WERI-Rb-1 (cell line): ENCODE measurements around the gene TRDMT1.

ENCODE experiments used
- DNase-seq: peaks from one replicate; pipeline ENCODE4 v3.0.0-alpha.2; 2020
- H3K27ac ChIP-seq: fragments of 250-450 bp; sonication (Bioruptor Pico); 2 replicates; pipeline ENCODE4 v1.5.1; 2020; ENCODE audit warnings: mild to moderate bottlenecking, moderate library complexity
- H3K27me3 ChIP-seq: fragments of 250-450 bp; sonication (Bioruptor Pico); 2 replicates; pipeline ENCODE4 v1.5.1; 2021; ENCODE audit warnings: mild to moderate bottlenecking, low read depth, moderate library complexity; ENCODE audit not compliant: insufficient read depth, severe bottlenecking
- H3K36me3 ChIP-seq: fragments of 250-450 bp; sonication (Bioruptor Pico); 2 replicates; pipeline ENCODE4 v1.5.1; 2020; ENCODE audit warnings: mild to moderate bottlenecking, moderate library complexity
- H3K4me3 ChIP-seq: 2 replicates; pipeline ENCODE4 v1.5.1; 2011; ENCODE audit warnings: low read depth, mild to moderate bottlenecking, control low read depth, low read length
- H3K9me3 ChIP-seq: fragments of 250-450 bp; sonication (Bioruptor Pico); 2 replicates; pipeline ENCODE4 v1.5.1; 2021; ENCODE audit warnings: mild to moderate bottlenecking, moderate library complexity; ENCODE audit not compliant: severe bottlenecking
- TF ChIP-seq, protein P1 (sequence below): IDR thresholded peaks from 2 replicates; pipeline ENCODE4 v1.5.1; 2011; ENCODE audit warnings: low read depth, mild to moderate bottlenecking, control low read depth, inconsistent platforms, low read length

TRDMT1 gene

GRCh38 chr10:17185873-17186272 is 15.6 kb downstream of the TRDMT1 start:
- H3K4me3 ChIP-seq, result no peak overlapping the region
- H3K27ac ChIP-seq, result no peak overlapping the region
- H3K36me3 ChIP-seq, result no peaks in the 10 kb centered on the region
- no peaks in the 10 kb centered on the region for H3K27me3 ChIP-seq
- TF ChIP-seq, protein P1, sequence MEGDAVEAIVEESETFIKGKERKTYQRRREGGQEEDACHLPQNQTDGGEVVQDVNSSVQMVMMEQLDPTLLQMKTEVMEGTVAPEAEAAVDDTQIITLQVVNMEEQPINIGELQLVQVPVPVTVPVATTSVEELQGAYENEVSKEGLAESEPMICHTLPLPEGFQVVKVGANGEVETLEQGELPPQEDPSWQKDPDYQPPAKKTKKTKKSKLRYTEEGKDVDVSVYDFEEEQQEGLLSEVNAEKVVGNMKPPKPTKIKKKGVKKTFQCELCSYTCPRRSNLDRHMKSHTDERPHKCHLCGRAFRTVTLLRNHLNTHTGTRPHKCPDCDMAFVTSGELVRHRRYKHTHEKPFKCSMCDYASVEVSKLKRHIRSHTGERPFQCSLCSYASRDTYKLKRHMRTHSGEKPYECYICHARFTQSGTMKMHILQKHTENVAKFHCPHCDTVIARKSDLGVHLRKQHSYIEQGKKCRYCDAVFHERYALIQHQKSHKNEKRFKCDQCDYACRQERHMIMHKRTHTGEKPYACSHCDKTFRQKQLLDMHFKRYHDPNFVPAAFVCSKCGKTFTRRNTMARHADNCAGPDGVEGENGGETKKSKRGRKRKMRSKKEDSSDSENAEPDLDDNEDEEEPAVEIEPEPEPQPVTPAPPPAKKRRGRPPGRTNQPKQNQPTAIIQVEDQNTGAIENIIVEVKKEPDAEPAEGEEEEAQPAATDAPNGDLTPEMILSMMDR, result no peak
- no peaks in the 10 kb centered on the region for H3K9me3 ChIP-seq
- DNase-seq, result no peak

- TF ChIP-seq, protein P1, result no peak
- Histone ChIP-seq H3K4me3 (no peak overlapping the region), H3K27ac (no peak overlapping the region), H3K9me3 (no peaks in the 10 kb centered on the region), H3K36me3 (no peaks in the 10 kb centered on the region), H3K27me3 (no peaks in the 10 kb centered on the region)
- no peak for DNase-seq
Measured at GRCh38 chr10:17183110-17183509, 18.4 kb downstream of the TRDMT1 start.

GRCh38 chr10:17181751-17182150 is 19.7 kb downstream of the TRDMT1 start:
- Histone ChIP-seq H3K9me3 (no peaks in the 10 kb centered on the region), H3K27ac (no peak overlapping the region), H3K27me3 (no peaks in the 10 kb centered on the region), H3K36me3 (no peaks in the 10 kb centered on the region), H3K4me3 (no peak overlapping the region)
- DNase-seq, result no peak
- TF ChIP-seq, protein P1, result no peak

- no peaks in the 10 kb centered on the region for H3K9me3 ChIP-seq
- H3K27ac ChIP-seq, result no peak overlapping the region
- no peak for DNase-seq
- no peaks in the 10 kb centered on the region for H3K27me3 ChIP-seq
- no peak overlapping the region for H3K4me3 ChIP-seq
- TF ChIP-seq, protein P1, result no peak
- H3K36me3 ChIP-seq, result no peaks in the 10 kb centered on the region
Measured at GRCh38 chr10:17181110-17181509, 20.4 kb downstream of the TRDMT1 start.

DNA sequence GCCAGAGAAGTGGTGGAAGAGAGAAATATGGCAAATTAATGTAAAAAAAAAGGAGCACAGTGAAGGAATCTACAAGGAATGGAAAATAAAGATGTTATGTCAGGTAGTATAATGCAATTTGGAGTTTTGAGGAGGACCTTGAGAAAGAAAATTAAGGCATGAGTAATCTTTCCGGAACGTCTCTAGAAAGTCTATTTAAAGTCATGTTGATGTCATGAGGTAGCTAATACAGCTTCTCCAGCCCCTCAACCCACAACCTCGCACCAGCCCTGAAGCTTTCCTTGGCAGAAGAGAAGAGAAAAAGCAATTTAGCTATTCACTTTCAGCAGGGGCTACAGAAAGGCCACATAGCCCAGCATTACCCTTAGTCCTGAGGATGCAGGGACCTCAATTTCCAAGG is 22.5 kb downstream of the TRDMT1 start:
- Histone ChIP-seq H3K27me3 (no peaks in the 10 kb centered on the region), H3K36me3 (no peaks in the 10 kb centered on the region), H3K27ac (no peak overlapping the region), H3K4me3 (no peak overlapping the region), H3K9me3 (no peaks in the 10 kb centered on the region)
- DNase-seq, result no peak
- TF ChIP-seq, protein P1, result no peak

DNA sequence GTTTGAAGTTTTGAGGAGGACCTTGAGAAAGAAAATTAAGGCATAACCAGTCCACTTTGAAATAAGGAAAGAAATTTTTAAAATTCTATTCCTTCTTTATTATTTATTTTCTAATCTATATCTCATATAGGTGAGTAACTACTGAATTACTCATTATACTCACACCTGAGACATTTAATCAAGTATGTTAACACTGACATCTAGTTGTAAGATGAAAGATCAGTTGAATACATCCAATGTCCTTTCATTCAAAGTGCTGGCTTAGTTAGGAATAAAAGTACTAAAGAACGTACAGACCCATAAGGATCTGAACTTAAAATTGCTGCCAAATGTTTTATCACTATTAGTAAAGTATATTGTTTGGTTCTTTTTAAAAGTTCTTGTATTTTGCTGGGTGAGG is 23.5 kb downstream of the TRDMT1 start:
- TF ChIP-seq, protein P1, result no peak

More for the DNA sequence above, 23.5 kb downstream of the TRDMT1 start:
- no peak overlapping the region for H3K4me3 ChIP-seq
- H3K27me3 ChIP-seq, result no peaks in the 10 kb centered on the region
- no peak for DNase-seq
- H3K36me3 ChIP-seq, result no peaks in the 10 kb centered on the region
- H3K27ac ChIP-seq, result no peak overlapping the region
- H3K9me3 ChIP-seq, result no peaks in the 10 kb centered on the region
